GM18511 (cell line): ENCODE results near the gene ELAC2.

Source experiments
- ATAC-seq: cut with Tn5 transposase; IDR thresholded peaks from one replicate; pipeline ENCODE4 v1.9.1; 2021; ENCODE audit warnings: mild to moderate bottlenecking, moderate library complexity; ENCODE audit not compliant: unreplicated experiment

ELAC2 gene

GRCh38 chr17:13017655-13018459, at the start of gene ELAC2:
TSS of gene ELAC2 (minus strand) at chr17:13018027. CDS start at chr17:13017947, 80 bp downstream.
- peak; percentile 97 for ATAC-seq

- ATAC-seq, result no peak
Observed at GRCh38 chr17:13065032-13065431, 47.2 kb upstream of the ELAC2 start.

GRCh38 chr17:13055131-13055530, 37.3 kb upstream of the ELAC2 start:
- ATAC-seq, result no peak

GRCh38 chr17:13054666-13055065, 36.8 kb upstream of the ELAC2 start:
- ATAC-seq, result no peak

- no peak for ATAC-seq
Observed at GRCh38 chr17:13051915-13052314, 34.1 kb upstream of the ELAC2 start.

- no peak for ATAC-seq
Observed at GRCh38 chr17:13047011-13047606, 29.3 kb upstream of the ELAC2 start.

GRCh38 chr17:13046361-13046760, 28.5 kb upstream of the ELAC2 start:
- no peak for ATAC-seq

GRCh38 chr17:13044572-13045065, 26.8 kb upstream of the ELAC2 start:
- no peak for ATAC-seq

- ATAC-seq, result no peak
Observed at GRCh38 chr17:13038931-13039665, 21.3 kb upstream of the ELAC2 start.

- ATAC-seq, result no peak
Observed at GRCh38 chr17:13036751-13037150, 18.9 kb upstream of the ELAC2 start.

GRCh38 chr17:13035420-13035819, 17.6 kb upstream of the ELAC2 start:
- ATAC-seq, result no peak

GRCh38 chr17:13031718-13032350, 14.0 kb upstream of the ELAC2 start:
- peak; percentile 91 for ATAC-seq

- ATAC-seq, result no peak
Observed at GRCh38 chr17:13030459-13031300, 12.9 kb upstream of the ELAC2 start.

GRCh38 chr17:13030056-13030455, 12.2 kb upstream of the ELAC2 start:
- no peak for ATAC-seq

GRCh38 chr17:13029340-13029739, 11.5 kb upstream of the ELAC2 start:
- no peak for ATAC-seq

GRCh38 chr17:13027246-13027645, 9.4 kb upstream of the ELAC2 start:
- no peak for ATAC-seq

GRCh38 chr17:13025687-13026086, 7.9 kb upstream of the ELAC2 start:
- ATAC-seq, result no peak

- no peak for ATAC-seq
Observed at GRCh38 chr17:13025258-13025627, 7.4 kb upstream of the ELAC2 start.

GRCh38 chr17:13024526-13025257, 6.9 kb upstream of the ELAC2 start:
- peak; percentile 97 for ATAC-seq

- ATAC-seq, result peak; percentile 63
Observed at GRCh38 chr17:13024016-13024415, 6.2 kb upstream of the ELAC2 start.
